SK-N-SH treated with all-trans-retinoic acid at 6 μM for 48 hours (cell line): Measurements from ENCODE around the gene PELI3.

Experiments
- ATAC-seq: fragments of 200-7000 bp; cut with Tn5 transposase; 3 replicates; pipeline ENCODE4 v1.9.1; 2020; ENCODE audit warnings: mild to moderate bottlenecking, moderate library complexity
- ARNTL ChIP-seq: fragments of 450-650 bp; formaldehyde crosslinking; IDR thresholded peaks from 2 replicates; pipeline ENCODE4 v1.5.0; 2020; ENCODE audit warnings: low read depth, mild to moderate bottlenecking, moderate library complexity, borderline replicate concordance
- BACH2 ChIP-seq: fragments of 250-450 bp; sonication (Bioruptor Pico); IDR thresholded peaks from 2 replicates; pipeline ENCODE4 v1.9.0; 2021; ENCODE audit warnings: mild to moderate bottlenecking, borderline replicate concordance
- CSDC2 ChIP-seq: fragments of 250-450 bp; sonication (Bioruptor Pico); IDR thresholded peaks from 2 replicates; pipeline ENCODE4 v1.5.0; 2020; ENCODE audit warnings: mild to moderate bottlenecking, moderate library complexity
- ESRRG ChIP-seq: fragments of 250-450 bp; sonication (Bioruptor Pico); IDR thresholded peaks from 2 replicates; pipeline ENCODE4 v1.6.1; 2021; ENCODE audit warnings: mild to moderate bottlenecking
- GLIS3 ChIP-seq: fragments of 250-450 bp; sonication (Bioruptor Pico); IDR thresholded peaks from 2 replicates; pipeline ENCODE4 v1.5.0; 2020; ENCODE audit warnings: mild to moderate bottlenecking, moderate library complexity
- ISL1 ChIP-seq: fragments of 250-450 bp; sonication (Bioruptor Pico); IDR thresholded peaks from 2 replicates; pipeline ENCODE4 v2.1.2; 2022; ENCODE audit warnings: mild to moderate bottlenecking, moderate library complexity
- OSR1 ChIP-seq: fragments of 250-450 bp; sonication (Bioruptor Pico); IDR thresholded peaks from 2 replicates; pipeline ENCODE4 v1.8.0; 2022; ENCODE audit warnings: moderate library complexity, mild to moderate bottlenecking, inconsistent platforms
- PPARA ChIP-seq: fragments of 250-450 bp; sonication (Bioruptor Pico); IDR thresholded peaks from 2 replicates; pipeline ENCODE4 v1.5.0; 2020; ENCODE audit warnings: mild to moderate bottlenecking, borderline replicate concordance
- SNAI2 ChIP-seq: fragments of 250-450 bp; sonication (Bioruptor Pico); IDR thresholded peaks from 2 replicates; pipeline ENCODE4 v1.5.0; 2020; ENCODE audit warnings: mild to moderate bottlenecking, moderate library complexity
- TCF4 ChIP-seq: fragments of 250-450 bp; sonication (Bioruptor Pico); IDR thresholded peaks from 2 replicates; pipeline ENCODE4 v1.8.0; 2021; ENCODE audit warnings: mild to moderate bottlenecking, moderate library complexity, borderline replicate concordance
- ZC3H10 ChIP-seq: fragments of 250-450 bp; sonication (Bioruptor Pico); IDR thresholded peaks from 2 replicates; pipeline ENCODE4 v1.5.1; 2021; ENCODE audit warnings: mild to moderate bottlenecking, moderate library complexity
- ZFP3 ChIP-seq: fragments of 250-450 bp; sonication (Bioruptor Pico); IDR thresholded peaks from 2 replicates; pipeline ENCODE4 v1.5.0; 2020; ENCODE audit warnings: mild to moderate bottlenecking, moderate library complexity
- ZFP30 ChIP-seq: fragments of 450-650 bp; formaldehyde crosslinking; IDR thresholded peaks from 2 replicates; pipeline ENCODE4 v1.5.0; 2022; ENCODE audit warnings: mild to moderate bottlenecking, moderate library complexity
- ZNF565 ChIP-seq: fragments of 450-650 bp; formaldehyde crosslinking; conservative IDR thresholded peaks from 2 replicates; pipeline ENCODE4 v1.5.0; 2020; ENCODE audit warnings: low read depth, mild to moderate bottlenecking, moderate library complexity
- ZNF70 ChIP-seq: fragments of 450-650 bp; formaldehyde crosslinking; IDR thresholded peaks from 2 replicates; pipeline ENCODE4 v1.5.0; 2020; ENCODE audit warnings: mild to moderate bottlenecking, moderate library complexity
- ZNF8 ChIP-seq: fragments of 450-650 bp; formaldehyde crosslinking; IDR thresholded peaks from 2 replicates; pipeline ENCODE4 v1.5.0; 2020; ENCODE audit warnings: mild to moderate bottlenecking, moderate library complexity
- TF ChIP-seq, protein P1 (sequence below): fragments of 250-450 bp; sonication (Bioruptor Pico); IDR thresholded peaks from 2 replicates; pipeline ENCODE4 v1.5.0; 2020; ENCODE audit warnings: mild to moderate bottlenecking, moderate library complexity
- TF ChIP-seq, protein P2 (sequence below): fragments of 250-450 bp; sonication (Bioruptor Pico); IDR thresholded peaks from 2 replicates; pipeline ENCODE4 v1.5.1; 2020; ENCODE audit warnings: low read depth, mild to moderate bottlenecking, moderate library complexity
- TF ChIP-seq, protein P3 (sequence below): fragments of 250-450 bp; sonication (Bioruptor Pico); IDR thresholded peaks from 2 replicates; pipeline ENCODE4 v1.5.1; 2021; ENCODE audit warnings: mild to moderate bottlenecking, moderate library complexity
- TF ChIP-seq, protein P4 (sequence below): fragments of 250-450 bp; sonication (Bioruptor Pico); IDR thresholded peaks from 2 replicates; pipeline ENCODE4 v1.8.0; 2021; ENCODE audit warnings: low read depth, mild to moderate bottlenecking, moderate library complexity, borderline replicate concordance

The PELI3 gene

DNA sequence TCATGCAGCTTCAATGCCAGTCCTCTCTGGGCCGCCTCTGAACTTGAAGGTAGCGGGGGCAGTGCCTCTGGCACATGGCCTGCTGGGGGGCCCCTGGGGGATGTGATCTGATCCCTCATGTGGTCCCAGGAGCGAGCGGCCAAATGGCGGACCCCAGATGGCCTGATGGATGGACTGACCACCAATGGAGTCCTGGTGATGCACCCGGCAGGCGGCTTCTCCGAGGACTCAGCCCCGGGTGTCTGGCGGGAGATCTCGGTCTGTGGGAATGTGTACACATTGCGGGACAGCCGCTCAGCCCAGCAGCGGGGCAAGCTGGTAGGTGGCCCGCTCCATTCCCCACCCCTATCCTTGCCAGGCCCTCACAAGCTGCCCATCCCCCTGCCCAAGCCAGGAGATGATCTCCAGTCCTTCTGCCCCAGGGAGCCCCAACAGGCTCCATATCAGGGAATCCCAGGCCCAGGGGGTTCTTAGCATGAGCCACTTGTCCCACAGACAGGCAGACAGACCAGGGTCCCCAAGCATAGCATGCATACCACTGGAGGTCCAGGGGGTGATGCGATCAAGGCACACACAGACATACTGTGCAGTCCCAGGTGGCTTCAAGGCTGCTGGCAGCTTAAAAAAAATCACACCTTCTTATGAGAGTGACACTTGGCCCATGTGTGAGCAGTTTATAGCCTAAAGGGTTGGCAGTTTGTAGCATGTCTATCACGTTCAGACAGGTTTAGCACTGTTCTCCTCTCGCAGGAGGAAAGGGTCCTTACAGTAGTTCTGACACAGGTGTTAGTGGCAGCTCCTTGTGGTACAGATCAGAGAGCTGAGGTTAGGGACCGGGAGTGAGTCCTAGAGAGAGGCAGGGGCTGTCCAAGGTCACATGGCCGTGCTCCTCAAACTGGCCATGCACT, 7.2 kb downstream of the PELI3 start (continued):
- TF ChIP-seq, protein P1, sequence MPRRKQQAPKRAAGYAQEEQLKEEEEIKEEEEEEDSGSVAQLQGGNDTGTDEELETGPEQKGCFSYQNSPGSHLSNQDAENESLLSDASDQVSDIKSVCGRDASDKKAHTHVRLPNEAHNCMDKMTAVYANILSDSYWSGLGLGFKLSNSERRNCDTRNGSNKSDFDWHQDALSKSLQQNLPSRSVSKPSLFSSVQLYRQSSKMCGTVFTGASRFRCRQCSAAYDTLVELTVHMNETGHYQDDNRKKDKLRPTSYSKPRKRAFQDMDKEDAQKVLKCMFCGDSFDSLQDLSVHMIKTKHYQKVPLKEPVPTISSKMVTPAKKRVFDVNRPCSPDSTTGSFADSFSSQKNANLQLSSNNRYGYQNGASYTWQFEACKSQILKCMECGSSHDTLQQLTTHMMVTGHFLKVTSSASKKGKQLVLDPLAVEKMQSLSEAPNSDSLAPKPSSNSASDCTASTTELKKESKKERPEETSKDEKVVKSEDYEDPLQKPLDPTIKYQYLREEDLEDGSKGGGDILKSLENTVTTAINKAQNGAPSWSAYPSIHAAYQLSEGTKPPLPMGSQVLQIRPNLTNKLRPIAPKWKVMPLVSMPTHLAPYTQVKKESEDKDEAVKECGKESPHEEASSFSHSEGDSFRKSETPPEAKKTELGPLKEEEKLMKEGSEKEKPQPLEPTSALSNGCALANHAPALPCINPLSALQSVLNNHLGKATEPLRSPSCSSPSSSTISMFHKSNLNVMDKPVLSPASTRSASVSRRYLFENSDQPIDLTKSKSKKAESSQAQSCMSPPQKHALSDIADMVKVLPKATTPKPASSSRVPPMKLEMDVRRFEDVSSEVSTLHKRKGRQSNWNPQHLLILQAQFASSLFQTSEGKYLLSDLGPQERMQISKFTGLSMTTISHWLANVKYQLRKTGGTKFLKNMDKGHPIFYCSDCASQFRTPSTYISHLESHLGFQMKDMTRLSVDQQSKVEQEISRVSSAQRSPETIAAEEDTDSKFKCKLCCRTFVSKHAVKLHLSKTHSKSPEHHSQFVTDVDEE (CRISPR knock-in tag) = no peak
- TF ChIP-seq TCF4 (no peak), ZFP3 (CRISPR knock-in tag) (no peak)

DNA sequence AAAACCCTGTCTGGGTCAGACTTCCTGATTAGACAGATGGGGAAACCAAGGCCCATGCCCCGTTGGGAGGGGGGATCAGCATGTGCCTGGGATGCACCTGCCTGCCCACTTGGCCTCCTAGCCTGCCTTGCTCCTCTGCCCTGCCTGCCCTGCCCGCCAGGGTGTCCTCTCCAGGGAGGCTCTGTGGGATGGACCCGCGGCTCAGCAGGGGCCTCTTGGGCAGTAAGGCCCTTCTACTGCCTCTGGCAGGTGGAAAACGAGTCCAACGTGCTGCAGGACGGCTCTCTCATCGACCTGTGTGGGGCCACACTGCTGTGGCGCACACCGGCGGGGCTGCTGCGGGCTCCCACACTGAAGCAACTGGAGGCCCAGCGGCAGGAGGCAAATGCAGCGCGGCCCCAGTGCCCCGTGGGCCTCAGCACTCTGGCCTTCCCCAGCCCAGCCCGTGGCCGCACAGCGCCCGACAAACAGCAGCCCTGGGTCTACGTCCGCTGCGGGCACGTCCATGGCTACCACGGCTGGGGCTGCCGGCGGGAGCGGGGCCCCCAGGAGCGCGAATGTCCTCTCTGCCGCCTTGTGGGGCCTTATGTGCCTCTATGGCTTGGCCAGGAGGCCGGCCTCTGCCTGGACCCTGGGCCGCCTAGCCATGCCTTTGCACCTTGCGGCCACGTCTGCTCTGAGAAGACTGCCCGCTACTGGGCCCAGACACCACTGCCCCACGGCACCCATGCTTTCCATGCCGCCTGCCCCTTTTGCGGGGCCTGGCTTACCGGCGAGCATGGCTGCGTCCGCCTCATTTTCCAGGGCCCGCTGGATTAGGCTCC, 8.9 kb downstream of the PELI3 start:
- no peak for TF ChIP-seq ARNTL (CRISPR knock-in tag)
- TF ChIP-seq ZFP30 = no peak
- TF ChIP-seq ESRRG (CRISPR knock-in tag) = no peak
- no peak for TF ChIP-seq CSDC2 (CRISPR knock-in tag)
- TF ChIP-seq, protein P2, sequence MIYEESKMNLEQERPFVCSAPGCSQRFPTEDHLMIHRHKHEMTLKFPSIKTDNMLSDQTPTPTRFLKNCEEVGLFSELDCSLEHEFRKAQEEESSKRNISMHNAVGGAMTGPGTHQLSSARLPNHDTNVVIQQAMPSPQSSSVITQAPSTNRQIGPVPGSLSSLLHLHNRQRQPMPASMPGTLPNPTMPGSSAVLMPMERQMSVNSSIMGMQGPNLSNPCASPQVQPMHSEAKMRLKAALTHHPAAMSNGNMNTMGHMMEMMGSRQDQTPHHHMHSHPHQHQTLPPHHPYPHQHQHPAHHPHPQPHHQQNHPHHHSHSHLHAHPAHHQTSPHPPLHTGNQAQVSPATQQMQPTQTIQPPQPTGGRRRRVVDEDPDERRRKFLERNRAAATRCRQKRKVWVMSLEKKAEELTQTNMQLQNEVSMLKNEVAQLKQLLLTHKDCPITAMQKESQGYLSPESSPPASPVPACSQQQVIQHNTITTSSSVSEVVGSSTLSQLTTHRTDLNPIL = no peak
- TF ChIP-seq OSR1 (CRISPR knock-in tag) = no peak
- no peak for TF ChIP-seq PPARA (CRISPR knock-in tag)
- no peak for TF ChIP-seq TCF4
- no peak for TF ChIP-seq ZNF70 (CRISPR knock-in tag)
- no peak for TF ChIP-seq ISL1
- TF ChIP-seq, protein P3, sequence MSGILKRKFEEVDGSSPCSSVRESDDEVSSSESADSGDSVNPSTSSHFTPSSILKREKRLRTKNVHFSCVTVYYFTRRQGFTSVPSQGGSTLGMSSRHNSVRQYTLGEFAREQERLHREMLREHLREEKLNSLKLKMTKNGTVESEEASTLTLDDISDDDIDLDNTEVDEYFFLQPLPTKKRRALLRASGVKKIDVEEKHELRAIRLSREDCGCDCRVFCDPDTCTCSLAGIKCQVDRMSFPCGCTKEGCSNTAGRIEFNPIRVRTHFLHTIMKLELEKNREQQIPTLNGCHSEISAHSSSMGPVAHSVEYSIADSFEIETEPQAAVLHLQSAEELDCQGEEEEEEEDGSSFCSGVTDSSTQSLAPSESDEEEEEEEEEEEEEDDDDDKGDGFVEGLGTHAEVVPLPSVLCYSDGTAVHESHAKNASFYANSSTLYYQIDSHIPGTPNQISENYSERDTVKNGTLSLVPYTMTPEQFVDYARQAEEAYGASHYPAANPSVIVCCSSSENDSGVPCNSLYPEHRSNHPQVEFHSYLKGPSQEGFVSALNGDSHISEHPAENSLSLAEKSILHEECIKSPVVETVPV (CRISPR knock-in tag) = no peak
- no peak for TF ChIP-seq ZNF8 (CRISPR knock-in tag)
- TF ChIP-seq BACH2 (CRISPR knock-in tag) = no peak
- TF ChIP-seq, protein P4, sequence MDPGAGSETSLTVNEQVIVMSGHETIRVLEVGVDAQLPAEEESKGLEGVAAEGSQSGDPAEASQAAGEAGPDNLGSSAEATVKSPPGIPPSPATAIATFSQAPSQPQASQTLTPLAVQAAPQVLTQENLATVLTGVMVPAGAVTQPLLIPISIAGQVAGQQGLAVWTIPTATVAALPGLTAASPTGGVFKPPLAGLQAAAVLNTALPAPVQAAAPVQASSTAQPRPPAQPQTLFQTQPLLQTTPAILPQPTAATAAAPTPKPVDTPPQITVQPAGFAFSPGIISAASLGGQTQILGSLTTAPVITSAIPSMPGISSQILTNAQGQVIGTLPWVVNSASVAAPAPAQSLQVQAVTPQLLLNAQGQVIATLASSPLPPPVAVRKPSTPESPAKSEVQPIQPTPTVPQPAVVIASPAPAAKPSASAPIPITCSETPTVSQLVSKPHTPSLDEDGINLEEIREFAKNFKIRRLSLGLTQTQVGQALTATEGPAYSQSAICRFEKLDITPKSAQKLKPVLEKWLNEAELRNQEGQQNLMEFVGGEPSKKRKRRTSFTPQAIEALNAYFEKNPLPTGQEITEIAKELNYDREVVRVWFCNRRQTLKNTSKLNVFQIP (CRISPR knock-in tag) = no peak
- TF ChIP-seq ZFP3 (CRISPR knock-in tag) = no peak
- no peak for TF ChIP-seq ZC3H10 (CRISPR knock-in tag)
- ATAC-seq = no peak

DNA sequence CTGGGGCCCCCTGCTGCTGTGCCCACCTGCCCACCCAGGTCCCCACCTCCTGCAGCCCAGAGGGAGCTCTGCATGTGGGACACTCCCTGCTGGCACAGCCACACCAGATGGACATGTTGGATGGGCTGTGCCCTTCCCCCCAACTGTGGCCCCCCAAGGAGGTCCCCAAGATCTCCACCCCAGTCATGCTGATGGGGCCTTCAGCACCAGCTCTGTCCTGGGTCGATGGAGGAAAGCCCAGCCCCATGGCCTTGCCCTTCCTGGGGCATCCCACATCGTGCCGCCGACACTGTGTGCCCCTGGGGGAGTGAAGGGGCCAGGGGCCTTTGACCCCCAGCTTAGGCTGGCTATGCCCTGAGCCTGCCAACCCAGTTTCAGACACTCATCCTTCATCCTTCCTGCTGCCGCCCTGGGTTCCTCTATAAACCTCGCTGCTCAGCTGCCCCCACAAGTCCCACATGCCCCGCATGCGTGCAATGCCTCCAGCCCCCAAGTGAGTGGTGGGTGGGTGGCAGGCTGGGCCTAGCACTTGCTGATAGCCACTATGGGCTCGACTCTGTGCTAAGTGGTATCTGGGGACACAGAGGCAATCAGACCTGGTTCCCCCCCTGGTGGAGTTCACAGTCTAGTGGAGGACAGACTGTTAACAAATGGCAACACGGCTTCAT, 9.6 kb downstream of the PELI3 start:
- TF ChIP-seq ZNF565 (CRISPR knock-in tag) (no peak), GLIS3 (CRISPR knock-in tag) (no peak), ISL1 (no peak)
- no peak for ATAC-seq

DNA sequence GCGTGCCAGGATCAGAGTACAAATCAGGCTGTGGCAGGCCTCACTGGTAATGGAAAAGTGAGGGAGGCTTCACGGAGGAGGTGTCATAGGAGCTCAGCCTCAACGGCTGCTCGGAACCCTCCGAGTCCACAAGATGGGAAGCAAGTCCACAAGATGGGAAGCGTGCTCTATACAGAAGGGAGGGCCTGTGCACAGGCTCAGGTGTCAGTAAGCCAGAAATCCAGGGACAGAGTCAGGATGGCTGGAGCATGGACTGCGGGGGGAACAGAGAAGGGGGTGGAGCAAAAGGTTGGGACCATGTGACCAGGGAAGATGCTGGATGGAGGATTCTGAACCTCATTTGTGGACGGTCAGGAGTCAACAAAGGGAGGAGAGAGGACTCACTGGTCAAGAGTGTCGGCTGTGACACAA, 10.1 kb downstream of the PELI3 start:
- TF ChIP-seq SNAI2 (CRISPR knock-in tag) = no peak
- TF ChIP-seq, all 23 proteins: peak for 0
- ATAC-seq = no peak
